Gastrocnemius medialis (tissue), 4 donors: Measurements from ENCODE around the gene STARD13.

Experiments
- CTCF ChIP-seq, 5 experiments: fragments of 450-650 bp in 3 of 5; fragments of 200-600 bp in 2 of 5; sonication (generic) in 2 of 5; IDR thresholded peaks in 4 of 5; conservative IDR thresholded peaks in 1 of 5; 1 replicate in 4 of 5; 2 replicates in 1 of 5; pipeline ENCODE4 v1.5.1; 2016 to 2019; ENCODE audit warnings: antibody characterized with exemption in 5 of 5, mild to moderate bottlenecking in 3 of 5, moderate library complexity in 3 of 5
- POLR2A ChIP-seq, 2 donors: fragments of 450-650 bp; IDR thresholded peaks; one replicate each; pipeline ENCODE4 v1.6.1; 2017; ENCODE audit warnings: antibody characterized with exemption in 2 of 2, mild to moderate bottlenecking in 2 of 2, moderate library complexity in 2 of 2

DNA sequence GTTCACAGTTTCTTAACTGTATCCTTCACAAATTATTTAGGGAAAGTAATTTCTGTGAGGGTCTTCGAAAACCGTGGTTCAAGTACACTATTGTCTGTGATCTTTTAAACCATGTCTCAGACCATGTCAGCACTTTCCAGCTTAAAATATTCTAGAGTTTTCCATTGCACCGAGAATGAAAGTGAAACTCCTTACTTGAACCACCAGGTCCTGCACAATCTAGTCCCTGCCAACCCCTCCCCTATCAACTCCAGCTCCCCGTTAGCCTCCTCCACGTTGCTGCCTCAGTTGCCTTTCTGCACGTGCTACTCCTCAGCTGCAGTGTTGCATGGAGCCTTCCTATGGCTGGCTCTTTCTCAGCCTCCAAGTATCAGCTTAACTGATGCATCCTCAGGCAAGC, 7.2 kb upstream of the STARD13 start:
- no peak for TF ChIP-seq CTCF (IDR thresholded peaks at IDR 0.05 in 4 of 5, conservative IDR thresholded peaks at IDR 0.05 in 1 of 5)
- TF ChIP-seq POLR2A (IDR thresholded peaks at IDR 0.05): no peak
